NAMALWA (cell line): Measurements from ENCODE around the gene HYOU1.
A peak's percentile ranks its signal among the peaks of the same experiment; 100 is the strongest.
"Not testable (repeated sequence)": the region's sequence is repeated elsewhere in the genome, so short reads cannot be mapped to it uniquely, and the experiment has no call there.

Experiments
- DNase-seq: peaks from one replicate; pipeline ENCODE4 v3.0.0-alpha.2; 2015; ENCODE audit warnings: low spot score

The HYOU1 gene

DNA sequence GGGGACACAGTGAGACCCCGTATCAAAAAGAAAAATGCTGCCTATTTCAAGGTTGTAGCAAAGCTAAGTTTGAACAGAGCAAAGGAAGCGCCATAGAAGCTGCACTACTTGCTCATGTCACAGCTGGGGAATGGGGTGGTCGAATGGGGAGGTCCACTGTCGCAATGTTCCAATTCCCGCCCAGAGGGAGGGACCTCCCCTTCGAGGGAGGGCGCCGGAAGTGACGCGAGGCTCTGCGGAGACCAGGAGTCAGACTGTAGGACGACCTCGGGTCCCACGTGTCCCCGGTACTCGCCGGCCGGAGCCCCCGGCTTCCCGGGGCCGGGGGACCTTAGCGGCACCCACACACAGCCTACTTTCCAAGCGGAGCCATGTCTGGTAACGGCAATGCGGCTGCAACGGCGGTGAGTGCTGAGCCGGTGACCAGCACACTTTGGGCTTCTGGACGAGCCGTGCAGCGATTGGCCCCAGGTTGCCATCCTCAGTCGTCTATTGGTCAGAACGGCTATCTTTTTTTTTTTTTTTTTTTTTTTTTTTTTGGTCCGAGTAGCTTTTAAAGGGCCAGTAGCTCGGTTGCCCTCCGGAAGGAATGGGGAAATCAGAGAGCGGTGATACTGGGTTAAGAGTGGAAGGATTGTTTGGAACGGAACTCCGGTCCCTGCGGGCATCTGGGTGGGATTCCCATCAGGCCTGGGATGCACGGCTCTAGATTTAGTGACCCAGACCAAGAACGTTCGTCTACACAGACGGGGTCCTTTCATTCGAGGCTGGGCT is 27.8 kb upstream of the HYOU1 start, which contains the start of gene HMBS:
Gene HMBS (plus strand): TSS at position 219 of the 774 bp plus-strand sequence. CDS start 153 bp downstream, at position 372.
- DNase-seq = peak; percentile 96

DNA sequence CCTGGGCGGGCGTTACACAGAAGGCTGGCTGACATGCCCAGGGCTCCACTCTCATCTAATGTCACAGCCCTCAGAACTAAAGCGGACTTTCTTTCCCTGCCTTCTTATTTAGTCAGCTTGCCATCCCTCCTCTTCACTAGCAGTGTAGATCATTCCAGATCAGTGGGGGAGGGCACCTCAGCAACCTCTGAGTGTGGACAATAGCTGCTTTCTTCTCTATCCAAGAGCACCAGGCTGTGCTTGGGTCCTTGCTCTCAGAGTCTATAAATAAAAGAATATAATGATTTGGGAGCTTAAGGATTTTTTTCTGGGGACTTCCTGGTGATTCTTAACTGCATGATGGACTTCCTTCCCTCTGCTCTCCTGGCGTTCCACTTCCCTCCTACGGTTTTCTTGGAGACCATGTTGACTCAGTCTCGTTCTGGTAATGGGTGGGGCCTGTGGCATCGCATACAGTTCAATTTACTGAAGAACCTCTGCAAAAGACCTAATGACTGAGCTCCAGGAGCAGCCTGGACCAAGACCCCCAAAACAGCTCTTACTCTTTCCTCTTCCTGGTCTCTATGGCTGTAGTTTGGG is 24.8 kb upstream of the HYOU1 start:
- DNase-seq = no peak

DNA sequence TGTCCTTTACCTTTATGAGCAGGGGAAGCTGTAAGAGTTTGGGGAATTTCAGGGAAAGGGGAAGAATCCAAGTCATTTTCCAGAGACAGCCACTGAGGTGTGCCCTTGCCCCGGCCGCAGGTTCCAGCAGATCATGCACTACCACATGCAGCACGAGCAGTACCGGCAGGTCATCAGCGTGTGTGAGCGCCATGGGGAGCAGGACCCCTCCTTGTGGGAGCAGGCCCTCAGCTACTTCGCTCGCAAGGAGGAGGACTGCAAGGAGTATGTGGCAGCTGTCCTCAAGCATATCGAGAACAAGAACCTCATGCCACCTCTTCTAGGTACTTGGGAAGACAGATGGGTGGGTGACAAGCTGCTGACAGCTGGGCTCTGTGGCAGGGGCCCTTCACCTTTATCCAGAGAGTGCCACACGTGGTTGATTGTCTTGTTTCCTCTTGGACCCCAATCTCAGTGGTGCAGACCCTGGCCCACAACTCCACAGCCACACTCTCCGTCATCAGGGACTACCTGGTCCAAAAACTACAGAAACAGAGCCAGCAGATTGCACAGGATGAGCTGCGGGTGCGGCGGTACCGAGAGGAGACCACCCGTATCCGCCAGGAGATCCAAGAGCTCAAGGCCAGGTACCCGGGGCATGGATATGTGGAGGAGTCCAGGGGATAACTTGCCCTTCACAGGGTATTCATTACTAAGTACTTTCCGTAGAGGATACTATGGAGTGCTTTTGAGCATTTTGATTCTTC is 21.8 kb upstream of the HYOU1 start:
- DNase-seq = no peak

DNA sequence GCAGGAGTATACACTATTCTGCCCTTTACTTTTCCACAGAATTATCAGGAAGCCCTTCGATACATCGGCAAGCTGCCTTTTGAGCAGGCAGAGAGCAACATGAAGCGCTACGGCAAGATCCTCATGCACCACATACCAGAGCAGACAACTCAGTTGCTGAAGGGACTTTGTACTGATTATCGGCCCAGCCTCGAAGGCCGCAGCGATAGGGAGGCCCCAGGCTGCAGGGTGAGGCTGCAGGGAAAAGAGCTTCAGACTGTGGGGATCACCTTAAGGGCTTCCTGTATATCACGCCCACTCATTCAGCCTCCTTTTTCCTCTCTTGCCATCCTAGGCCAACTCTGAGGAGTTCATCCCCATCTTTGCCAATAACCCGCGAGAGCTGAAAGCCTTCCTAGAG is 20.8 kb upstream of the HYOU1 start:
- no peak for DNase-seq

DNA sequence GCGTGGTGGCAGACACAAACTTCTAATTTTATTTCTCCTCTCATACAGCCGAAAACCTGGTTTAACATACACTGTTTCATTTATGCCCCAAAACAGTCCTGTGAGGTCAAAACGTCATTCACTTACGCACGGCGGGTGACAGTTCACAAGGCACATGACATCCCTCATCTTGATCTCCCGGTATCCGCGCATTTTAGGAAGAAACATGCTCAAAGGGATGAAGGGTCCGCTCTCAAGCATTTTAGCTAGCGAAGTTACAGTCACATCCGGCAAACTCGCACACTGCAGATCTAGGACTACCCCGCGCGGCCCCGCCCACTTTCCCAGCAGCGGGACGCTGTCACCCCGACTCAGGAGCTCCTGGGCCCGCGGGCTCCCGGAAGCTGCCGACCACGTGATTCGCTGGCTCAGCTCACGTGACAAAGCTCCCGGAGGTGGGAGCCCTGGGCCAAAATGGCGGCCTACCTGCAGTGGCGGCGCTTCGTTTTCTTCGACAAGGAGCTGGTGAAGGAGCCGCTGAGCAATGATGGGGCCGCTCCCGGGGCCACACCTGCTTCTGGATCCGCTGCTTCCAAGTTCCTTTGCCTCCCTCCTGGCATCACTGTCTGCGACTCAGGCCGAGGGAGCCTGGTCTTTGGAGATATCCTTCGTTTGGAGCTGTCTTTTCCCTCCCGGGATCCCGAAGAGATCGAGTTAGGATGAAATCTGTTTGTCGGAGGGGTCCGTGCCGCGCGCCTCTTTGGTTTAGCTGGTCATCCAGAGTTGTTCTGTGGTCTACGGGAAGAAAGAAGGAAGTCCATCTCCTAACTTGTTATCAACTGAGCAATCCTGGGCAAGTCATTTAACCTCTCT is 10.6 kb upstream of the HYOU1 start, which contains the start of gene VPS11:
Gene VPS11 (plus strand): TSS at position 448 of the 852 bp plus-strand sequence. CDS start 6 bp downstream, at position 454.
- DNase-seq = peak; percentile 98

DNA sequence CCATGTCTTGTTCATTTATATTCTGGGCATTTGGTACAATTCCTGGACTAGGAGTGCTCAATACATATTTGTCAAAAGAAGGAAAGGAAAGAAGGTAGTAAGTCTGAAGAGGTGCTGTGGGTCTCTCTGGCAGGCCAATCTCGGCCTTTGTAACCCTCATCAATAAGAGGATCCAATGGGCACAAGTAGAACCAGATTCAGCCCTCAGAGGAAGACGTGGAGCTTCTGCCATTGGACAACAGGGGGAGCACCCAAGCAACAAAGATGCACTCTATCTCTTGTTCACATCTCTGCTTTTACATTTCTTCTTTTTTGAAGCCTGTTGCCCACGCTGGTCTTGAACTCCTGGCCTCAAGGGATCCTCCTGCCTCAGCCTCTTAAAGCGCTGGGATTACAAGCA is 8.4 kb upstream of the HYOU1 start:
- DNase-seq = peak; percentile 78

DNA sequence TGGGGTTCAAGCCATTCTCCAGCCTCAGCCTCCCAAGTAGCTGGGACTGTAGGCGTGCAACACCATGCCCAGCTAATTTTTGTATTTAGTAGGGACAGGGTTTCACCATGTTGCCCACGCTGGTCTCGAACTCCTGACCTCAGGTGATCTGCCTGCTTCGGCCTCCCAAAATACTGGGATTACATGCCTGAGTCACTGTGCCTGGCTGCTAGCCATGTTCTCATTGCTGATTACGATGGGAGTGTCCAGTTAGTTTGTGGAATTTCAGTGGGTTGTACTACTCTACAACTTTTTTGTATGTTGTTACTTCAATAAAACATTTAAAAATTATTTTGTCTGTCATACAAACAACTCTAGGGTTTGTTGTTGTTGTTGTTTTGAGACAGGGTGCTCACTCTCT is 5.8 kb upstream of the HYOU1 start:
- no peak for DNase-seq

DNA sequence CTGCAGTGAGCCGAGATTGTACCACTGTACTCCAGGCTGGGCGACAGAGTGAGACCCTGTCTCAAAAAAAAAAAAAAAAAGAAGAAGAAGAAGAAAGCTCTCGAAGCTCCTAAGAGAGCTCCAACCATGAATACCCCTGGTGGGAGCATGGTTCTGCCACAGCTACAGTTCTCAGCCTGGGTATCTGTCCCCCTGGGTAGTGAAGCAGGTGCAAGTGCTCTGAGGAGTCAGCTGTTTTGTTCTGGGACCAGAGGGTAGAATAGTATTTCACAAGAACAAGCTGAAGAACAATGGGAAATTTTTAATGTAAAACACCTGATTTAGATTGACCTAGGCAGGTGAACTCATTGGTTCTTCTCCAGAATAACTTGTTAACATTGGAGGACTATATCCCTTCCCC is 4.3 kb upstream of the HYOU1 start:
- no peak for DNase-seq

DNA sequence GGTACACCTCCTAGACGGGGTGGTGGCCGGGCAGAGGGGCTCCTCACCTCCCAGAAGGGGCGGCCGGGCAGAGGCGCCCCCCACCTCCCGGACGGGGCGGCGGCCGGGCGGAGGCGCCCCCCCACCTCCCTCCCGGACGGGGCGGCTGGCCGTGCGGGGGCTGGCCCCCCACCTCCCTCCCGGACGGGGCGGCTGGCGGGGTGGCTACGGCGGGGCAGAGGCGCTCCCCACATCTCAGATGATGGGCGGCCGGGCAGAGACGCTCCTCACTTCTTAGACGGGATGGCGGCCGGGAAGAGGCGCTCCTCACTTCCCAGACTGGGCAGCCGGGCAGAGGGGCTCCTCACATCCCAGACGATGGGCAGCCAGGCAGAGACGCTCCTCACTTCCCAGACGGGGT is 2.1 kb upstream of the HYOU1 start:
- not testable (repeated sequence) for DNase-seq

DNA sequence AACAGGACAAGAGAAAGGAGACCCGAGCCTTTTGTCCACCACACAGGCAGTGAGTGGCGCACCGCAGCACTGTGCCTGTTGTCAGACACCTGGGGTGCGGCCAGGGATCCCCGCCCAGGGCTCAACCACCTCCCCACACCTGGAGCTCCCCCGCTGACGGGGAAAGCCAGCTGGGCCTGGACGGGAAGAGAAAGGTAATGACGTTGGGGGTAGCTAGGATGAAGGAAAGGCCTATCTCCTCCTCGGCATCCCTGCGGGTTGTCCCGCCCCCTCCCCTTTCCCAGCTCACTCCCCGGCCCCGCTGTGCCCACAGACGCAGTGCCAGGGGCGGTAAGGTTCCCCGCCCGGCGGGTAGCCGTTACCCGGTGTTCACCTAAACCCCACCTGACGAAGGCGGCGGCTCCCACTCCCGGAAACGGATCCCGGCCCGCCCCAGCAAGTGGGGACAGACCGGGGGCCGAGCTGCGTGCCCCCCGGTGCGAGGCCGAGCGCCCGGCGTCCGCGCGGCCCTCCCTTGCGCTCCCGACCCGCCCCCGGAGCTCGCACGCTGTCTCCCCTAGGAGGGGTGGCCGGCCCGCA is 495 bp downstream of the HYOU1 start:
- peak; percentile 63 for DNase-seq

DNA sequence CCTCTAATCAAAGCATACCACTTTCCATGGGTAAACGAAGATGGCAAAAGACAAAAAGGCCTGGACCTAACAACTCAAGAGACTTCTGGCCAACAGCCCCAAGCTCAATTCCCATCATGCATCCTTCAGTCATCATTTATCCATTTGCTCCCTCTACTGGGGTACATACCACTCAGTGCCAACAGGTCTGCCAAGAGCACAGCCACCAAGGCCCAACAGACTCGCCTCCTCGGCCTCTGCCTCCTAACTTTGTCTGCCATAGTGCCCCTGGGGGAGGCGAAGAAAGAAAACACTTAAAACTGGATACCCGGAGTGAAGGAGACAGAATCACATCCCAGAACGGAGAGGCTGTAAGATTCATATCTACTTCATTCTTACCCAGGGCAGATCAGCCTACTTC is 1.1 kb downstream of the HYOU1 start:
- DNase-seq = peak; percentile 70

DNA sequence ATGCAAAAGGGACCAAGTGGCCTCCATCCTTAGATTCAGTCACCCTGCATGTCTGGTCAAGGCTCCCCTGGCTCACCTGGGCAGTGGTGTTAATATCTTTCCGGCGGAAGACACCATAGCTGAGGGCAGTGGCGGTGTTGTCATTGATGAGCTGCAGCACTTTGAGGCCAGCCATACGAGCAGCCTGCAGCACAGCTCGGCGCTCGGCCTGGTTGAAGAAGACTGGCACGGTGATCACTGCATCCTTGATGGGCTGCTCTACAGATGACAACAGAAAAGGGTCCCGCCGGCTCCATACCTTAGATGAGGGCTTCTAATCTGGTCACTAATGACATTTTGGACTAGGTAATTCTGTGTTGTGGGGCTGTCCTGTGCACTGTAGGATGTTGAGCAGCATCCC is 2.6 kb downstream of the HYOU1 start:
- no peak for DNase-seq

DNA sequence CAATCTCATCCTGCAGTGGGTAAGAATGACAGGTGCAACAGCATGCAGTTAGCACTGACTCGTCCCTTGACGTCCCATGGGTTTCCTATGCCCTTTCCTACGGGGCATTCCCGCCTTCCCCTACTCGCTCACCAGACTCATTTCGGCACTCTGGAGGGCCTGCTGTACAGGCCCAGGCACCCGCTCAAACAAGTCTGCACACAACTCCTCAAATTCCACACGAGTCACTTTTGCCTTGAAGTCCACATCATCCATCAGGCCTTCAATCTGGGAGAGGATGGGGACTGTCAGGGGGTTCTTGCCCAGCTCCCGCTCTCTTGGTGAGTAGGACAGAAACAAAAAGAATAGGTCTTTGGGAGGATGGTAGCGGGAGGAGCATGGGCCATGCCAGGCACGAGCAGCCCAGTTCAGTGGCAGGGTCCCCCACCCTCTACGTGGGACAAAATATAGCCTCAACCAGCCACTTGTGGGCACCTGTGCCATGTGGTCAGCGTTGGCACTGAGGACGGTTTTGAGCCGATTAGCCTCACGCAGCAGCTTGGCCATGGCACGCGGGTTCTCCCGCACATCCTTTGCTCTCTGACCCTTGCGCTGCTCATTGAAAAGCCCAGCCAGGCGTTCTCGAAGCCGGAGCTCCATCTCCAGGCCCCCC is 4.7 kb downstream of the HYOU1 start:
- DNase-seq = no peak

DNA sequence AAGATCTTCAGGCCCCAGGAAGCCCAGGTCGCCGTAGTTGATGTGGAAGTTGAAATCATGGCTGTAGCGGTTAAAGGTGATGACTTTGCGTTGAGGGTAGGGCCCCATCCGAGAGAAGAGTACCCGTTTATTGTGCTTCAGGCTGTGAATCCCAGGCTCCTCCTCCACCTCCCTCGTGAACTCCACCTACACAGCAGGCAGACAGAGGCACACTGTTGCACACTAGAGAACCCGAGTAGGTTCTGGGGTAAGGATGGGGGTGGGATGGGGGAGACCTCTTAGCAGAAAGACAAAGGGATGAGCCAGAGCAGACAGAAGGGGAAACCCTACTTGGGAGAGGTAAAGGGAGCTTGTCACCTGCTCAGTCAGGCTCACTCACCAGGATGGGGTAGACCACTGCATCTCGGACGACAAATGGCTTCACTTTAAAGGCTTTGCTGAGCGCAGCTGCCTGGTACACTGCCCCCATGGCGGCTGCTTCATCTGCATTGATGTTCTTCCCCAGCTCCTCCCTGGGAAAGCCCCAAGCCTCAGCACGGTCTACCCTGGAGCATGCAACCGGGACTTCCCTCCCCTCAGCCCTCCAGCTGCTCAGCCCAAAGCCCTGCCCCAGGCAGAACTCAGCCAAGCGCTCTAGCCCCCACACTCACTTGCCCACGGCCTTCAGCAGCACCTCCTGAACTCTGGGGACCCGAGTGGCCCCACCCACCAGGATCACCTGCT is 5.4 kb downstream of the HYOU1 start:
- no peak for DNase-seq

DNA sequence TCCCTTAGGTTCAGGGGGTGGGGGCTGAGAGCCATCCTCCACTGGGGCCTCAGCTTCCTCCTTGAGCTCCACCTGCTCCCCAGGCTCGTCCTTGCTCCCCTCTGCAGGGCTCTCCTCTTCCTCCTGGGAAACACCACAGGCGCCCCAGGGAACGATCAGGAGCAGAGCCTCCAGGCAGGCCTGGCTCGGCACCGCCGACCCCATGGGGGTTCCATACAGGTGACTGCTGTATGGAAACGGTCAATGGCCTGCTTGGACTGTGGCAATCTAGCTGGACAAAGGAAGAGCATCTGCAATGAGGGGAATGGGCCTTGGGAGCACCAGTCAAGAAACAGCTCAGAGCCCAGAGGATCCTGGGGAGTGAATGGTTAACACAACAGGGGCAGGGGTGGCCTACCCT is 7.9 kb downstream of the HYOU1 start:
- DNase-seq = no peak

DNA sequence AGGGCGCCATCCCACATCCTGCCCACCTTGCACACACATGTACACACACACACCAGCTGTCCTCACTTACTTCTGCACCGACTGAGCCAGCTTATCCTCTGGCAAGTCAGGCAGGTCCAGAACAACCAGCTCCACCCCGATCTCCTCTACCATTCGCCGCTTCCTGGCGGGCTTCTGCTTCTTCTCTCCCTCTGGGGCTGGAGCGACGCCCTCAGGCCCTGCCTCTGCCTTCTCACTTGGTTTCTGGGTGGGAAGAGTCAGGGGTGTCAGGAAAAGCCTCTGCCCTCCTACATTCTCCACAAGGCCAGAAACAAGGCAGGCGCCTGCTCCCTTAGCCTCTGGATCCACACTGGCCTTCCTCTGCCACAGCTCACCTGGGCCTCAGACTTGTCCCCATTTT is 8.4 kb downstream of the HYOU1 start:
- DNase-seq = no peak

DNA sequence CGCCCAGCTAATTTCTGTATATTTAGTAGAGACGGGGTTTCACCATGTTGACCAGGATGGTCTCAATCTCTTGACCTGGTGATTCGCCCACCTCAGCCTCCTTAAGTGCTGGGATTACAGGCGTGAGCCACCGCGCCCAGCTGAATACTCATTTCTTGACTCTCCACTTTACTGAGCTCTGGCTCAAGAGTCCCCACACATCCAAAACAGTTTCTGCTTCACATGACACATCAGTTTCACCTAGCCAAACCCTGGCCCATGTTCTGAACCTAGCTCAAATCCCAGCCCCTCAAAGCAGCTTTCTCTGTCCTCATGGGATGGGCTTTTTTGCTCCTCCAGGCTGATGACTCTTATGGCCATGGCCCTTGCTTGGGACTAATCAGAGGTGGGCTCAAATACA is 9.8 kb downstream of the HYOU1 start:
- no peak for DNase-seq

DNA sequence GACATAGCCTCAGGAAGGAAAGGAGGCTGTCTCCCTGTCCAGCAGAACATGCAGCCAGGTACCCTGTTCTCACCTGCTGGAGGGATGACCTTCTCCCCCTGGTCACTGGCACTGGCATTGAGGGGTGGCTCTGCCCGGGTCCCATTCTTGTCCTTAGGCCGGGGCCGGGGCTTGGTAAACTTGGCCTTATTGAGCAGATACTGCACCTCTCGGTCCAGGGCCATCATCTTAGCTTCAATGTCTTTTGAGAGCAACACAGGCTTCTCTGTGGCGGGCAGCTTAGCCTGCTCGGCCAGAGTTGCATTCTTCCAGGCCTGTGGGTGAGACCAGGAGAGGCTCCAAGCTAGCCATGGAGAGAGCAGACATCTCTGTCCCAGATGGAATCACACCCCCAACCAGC is 10.5 kb downstream of the HYOU1 start:
- DNase-seq = no peak

DNA sequence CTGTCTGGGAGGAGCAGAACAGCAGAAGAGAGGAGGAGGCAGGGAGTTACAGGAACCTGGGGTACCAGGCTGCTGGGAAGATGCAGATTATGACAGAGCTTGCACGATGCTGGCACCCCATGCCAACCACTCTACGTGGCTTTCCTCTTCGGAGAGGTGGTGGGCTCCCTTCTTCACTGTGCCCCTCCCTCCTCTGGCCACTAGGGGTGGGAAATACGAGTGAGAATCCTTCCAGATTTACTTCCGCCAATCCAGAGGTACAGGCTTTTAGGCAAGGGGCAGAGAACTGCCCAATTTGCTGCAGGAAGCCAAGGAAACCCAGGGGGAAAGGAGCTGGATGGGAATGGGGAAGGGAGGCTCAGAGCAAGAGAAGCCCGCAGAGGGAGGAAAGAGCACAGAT is 12.3 kb downstream of the HYOU1 start:
- no peak for DNase-seq

DNA sequence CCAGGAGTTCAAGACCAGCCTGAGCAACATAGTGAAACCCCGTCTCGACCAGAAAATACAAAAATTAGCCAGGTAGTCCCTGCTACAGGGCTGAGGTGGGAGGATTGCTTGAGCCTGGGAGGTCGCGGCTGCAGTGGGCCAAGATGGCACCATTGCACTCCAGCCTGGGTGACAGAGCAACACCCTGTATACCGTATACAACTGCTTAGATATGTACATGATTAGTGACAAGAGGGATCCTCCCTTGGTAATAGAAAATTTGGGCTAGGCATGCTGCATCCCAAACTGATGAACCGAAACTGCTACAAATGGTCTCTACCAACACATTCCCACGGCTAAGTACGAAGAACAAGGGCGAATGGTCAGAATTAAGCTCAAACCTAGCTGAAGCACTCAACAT is 14.1 kb downstream of the HYOU1 start:
- DNase-seq = no peak
